HCT116 (cell line): ENCODE measurements around the gene MME.

Experiments used
- CEBPB ChIP-seq: IDR thresholded peaks from 2 replicates; pipeline ENCODE4 v1.6.1; 2012; ENCODE audit warnings: low read depth
- CTCF ChIP-seq, 3 experiments: fragments of 200-600 bp in 1 of 3; sonication (generic) in 1 of 3; IDR thresholded peaks in 2 of 3; conservative IDR thresholded peaks in 1 of 3; 2 replicates each; pipeline ENCODE4 v1.5.1; 2012 to 2017; ENCODE audit warnings: low read depth in 2 of 3, low read length in 2 of 3, antibody characterized with exemption in 1 of 3, borderline replicate concordance in 1 of 3, control low read depth in 1 of 3, mild to moderate bottlenecking in 1 of 3, mixed read lengths in 1 of 3, mixed run types in 1 of 3, moderate library complexity in 1 of 3; ENCODE audit not compliant: insufficient read depth in 1 of 3
- EZH2 ChIP-seq: fragments of 200-600 bp; sonication (generic); IDR thresholded peaks from 2 replicates; pipeline ENCODE4 v1.6.1; 2017; ENCODE audit warnings: antibody characterized with exemption, mixed run types
- POLR2A ChIP-seq: IDR thresholded peaks from 2 replicates; pipeline ENCODE4 v1.7.0; 2011; ENCODE audit warnings: borderline replicate concordance; ENCODE audit not compliant: insufficient read depth, insufficient read length; ENCODE audit errors: extremely low read depth
- POLR2AphosphoS5 ChIP-seq: IDR thresholded peaks from 2 replicates; pipeline ENCODE4 v1.6.1; 2011; ENCODE audit warnings: mild to moderate bottlenecking, low read depth, low read length, moderate library complexity
- TCF7L2 ChIP-seq: IDR thresholded peaks from 2 replicates; pipeline ENCODE4 v1.7.0; 2011; ENCODE audit warnings: borderline replicate concordance, inconsistent platforms; ENCODE audit not compliant: insufficient read depth, insufficient read length; ENCODE audit errors: extremely low read depth

GRCh38 chr3:155093261-155093660 is 13.1 kb downstream of the MME start:
- no peak for TF ChIP-seq POLR2A
- TF ChIP-seq POLR2AphosphoS5 = no peak
- no peak for TF ChIP-seq CTCF (IDR thresholded peaks at IDR 0.05 in 2 of 3, conservative IDR thresholded peaks at IDR 0.05 in 1 of 3; ENCODE audit: borderline replicate concordance in 1 of 3, insufficient read depth in 1 of 3, low read depth in 2 of 3, low read length in 2 of 3)
- TF ChIP-seq TCF7L2 = no peak
- TF ChIP-seq CEBPB = no peak
- TF ChIP-seq EZH2 = no peak
